ENCODE results near the gene LIMS2. TPM values are rescaled to one million over a fixed set of nuclear protein-coding genes. Genes with fewer than 3 reads are reported as not detected.

The LIMS2 gene
- total and polyA plus RNA-seq, 8 donors = 22.4 to 122 (median 27.3) TPM

- DNase-seq = peak; percentile 87 to 98 (median 95)
- Histone ChIP-seq H3K36me3 (peaks cover 0 to 14% of the 10 kb centered on the region in 2 donors), H3K27me3 (no peaks in the 10 kb centered on the region), H3K4me1 (peaks cover 17 to 47% of the 10 kb centered on the region in 2 donors), H3K4me3 (peak within 1 kb of the TSS; percentile 52 to 62), H3K27ac (peak within 1 kb of the TSS; percentile 97 to 99), H3K9me3 (no peaks in the 10 kb centered on the region)
- TF ChIP-seq, protein P1, sequence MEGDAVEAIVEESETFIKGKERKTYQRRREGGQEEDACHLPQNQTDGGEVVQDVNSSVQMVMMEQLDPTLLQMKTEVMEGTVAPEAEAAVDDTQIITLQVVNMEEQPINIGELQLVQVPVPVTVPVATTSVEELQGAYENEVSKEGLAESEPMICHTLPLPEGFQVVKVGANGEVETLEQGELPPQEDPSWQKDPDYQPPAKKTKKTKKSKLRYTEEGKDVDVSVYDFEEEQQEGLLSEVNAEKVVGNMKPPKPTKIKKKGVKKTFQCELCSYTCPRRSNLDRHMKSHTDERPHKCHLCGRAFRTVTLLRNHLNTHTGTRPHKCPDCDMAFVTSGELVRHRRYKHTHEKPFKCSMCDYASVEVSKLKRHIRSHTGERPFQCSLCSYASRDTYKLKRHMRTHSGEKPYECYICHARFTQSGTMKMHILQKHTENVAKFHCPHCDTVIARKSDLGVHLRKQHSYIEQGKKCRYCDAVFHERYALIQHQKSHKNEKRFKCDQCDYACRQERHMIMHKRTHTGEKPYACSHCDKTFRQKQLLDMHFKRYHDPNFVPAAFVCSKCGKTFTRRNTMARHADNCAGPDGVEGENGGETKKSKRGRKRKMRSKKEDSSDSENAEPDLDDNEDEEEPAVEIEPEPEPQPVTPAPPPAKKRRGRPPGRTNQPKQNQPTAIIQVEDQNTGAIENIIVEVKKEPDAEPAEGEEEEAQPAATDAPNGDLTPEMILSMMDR (IDR thresholded peaks at IDR 0.05) = no peak
- peak; percentile 90 for ATAC-seq
- intact Hi-C loops (cut with DNase I) = no loop called here
Observed at GRCh38 chr2:127701193-127701650, 25.9 kb upstream of the LIMS2 start, which contains the start of gene SFT2D3. SFT2D3 (plus strand) TSS chr2:127701497; CDS start chr2:127701529, 32 bp downstream.

DNA sequence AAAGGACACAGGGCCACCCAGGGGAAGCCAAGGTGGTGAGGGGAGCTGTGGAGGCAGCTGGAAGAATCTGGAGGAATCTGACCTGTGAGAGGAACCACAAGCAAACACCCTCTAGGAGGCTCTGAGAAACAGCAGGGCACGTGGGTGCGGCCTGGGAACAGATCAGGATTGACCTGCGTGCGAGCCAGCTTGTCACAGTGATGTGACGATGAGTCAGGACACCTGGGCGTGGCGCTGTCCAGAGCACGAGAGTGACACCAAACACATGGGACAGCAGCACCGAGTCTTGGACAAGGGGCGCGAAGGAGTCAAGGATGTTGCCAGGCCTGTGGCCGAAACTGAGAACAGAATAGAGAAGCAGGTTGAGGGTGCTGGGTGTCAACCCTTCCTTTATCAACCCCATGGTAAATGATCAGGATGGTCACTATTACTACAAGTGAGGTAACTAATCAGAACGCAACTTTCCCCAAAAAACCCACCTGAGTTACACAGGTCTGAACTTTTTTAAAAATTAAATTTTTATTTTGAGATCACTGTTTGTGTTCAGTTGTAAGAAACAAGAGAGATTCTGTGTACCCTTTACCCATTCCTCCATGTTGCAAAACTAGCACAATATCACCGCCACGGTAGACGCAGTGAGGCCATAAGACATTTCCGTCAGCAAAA lies 25.3 kb upstream of the LIMS2 start:
- Histone ChIP-seq H3K9me3 (no peaks in the 10 kb centered on the region), H3K27me3 (peaks cover 0 to 2% of the 10 kb centered on the region in 2 donors), H3K4me3 (peak overlapping the region; percentile 52 to 62), H3K4me1 (peaks cover 14 to 51% of the 10 kb centered on the region in 2 donors), H3K36me3 (peaks cover 0 to 9% of the 10 kb centered on the region in 2 donors), H3K27ac (peak overlapping the region; percentile 97 to 99)
- TF ChIP-seq, protein P1 (IDR thresholded peaks at IDR 0.05) = no peak
- DNase-seq (peak in 3 of 4 donors; percentile 32 to 91 (median 84)), ATAC-seq (peak; percentile 47)
- intact Hi-C loops (cut with DNase I) = no loop called here

- TF ChIP-seq, protein P1 (IDR thresholded peaks at IDR 0.05) = no peak
- no peak overlapping the region for H3K4me3 ChIP-seq
- DNase-seq (peak in 1 of 4 donors; percentile 55), ATAC-seq (no peak)
- H3K4me1 ChIP-seq = peaks cover 14 to 38% of the 10 kb centered on the region in 2 donors
- H3K9me3 ChIP-seq = no peaks in the 10 kb centered on the region
- H3K27me3 ChIP-seq = peaks cover 0 to 8% of the 10 kb centered on the region in 2 donors
- H3K36me3 ChIP-seq = peaks cover 0 to 6% of the 10 kb centered on the region in 2 donors
- intact Hi-C loops (cut with DNase I) = no loop called here
- no peak overlapping the region for H3K27ac ChIP-seq
Observed at GRCh38 chr2:127698553-127699355, 23.4 kb upstream of the LIMS2 start.

GRCh38 chr2:127697482-127698180 lies 22.3 kb upstream of the LIMS2 start:
- ATAC-seq (no peak), DNase-seq (peak in 1 of 4 donors; percentile 47)
- H3K4me3 ChIP-seq = no peak overlapping the region
- no peak overlapping the region for H3K27ac ChIP-seq
- no peaks in the 10 kb centered on the region for H3K9me3 ChIP-seq
- H3K36me3 ChIP-seq = no peaks in the 10 kb centered on the region
- TF ChIP-seq, protein P1 (IDR thresholded peaks at IDR 0.05) = no peak
- peaks cover 0 to 8% of the 10 kb centered on the region in 2 donors for H3K27me3 ChIP-seq
- H3K4me1 ChIP-seq = peaks cover 3 to 27% of the 10 kb centered on the region in 2 donors
- intact Hi-C loops (cut with DNase I) = no loop called here

Measured in left lung (tissue), 10 donors.